ENCODE results near the gene HOXA9.

The HOXA9 gene

GRCh38 chr7:27153526-27153925, 11.8 kb downstream of the HOXA9 start:
- no peak for DNase-seq (ENCODE audit: low spot score)

DNA sequence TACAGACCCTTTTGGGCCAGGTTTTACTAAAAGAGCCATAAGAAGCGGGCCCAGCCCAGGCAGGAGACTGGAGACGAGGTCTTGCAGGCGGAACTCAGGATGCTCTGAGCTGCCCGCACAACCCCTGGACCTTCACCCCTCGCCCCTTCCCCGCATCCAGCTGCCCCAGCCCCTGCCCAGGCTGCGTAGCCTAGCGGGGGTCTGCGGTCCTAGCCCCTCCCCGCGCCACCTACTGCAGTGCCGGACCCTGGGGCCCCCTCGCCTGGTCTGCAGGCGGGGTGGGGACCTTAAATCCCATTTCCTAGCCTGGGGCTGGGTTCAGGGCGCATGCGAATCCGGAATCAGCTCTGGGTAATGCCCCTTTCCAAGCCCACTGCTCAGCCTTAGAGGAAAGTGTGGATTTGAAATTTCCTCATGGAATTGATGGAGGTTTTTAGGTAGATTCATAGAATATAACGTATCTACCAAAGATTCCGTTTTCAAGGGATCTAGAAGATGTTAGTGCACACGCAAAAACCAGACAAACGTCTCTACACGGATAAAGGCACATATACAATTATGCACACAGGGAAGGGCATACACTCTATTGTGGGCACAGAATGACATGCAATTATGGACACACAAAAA, 12.4 kb downstream of the HOXA9 start:
- peak; percentile 44 for DNase-seq (ENCODE audit: low spot score)

DNA sequence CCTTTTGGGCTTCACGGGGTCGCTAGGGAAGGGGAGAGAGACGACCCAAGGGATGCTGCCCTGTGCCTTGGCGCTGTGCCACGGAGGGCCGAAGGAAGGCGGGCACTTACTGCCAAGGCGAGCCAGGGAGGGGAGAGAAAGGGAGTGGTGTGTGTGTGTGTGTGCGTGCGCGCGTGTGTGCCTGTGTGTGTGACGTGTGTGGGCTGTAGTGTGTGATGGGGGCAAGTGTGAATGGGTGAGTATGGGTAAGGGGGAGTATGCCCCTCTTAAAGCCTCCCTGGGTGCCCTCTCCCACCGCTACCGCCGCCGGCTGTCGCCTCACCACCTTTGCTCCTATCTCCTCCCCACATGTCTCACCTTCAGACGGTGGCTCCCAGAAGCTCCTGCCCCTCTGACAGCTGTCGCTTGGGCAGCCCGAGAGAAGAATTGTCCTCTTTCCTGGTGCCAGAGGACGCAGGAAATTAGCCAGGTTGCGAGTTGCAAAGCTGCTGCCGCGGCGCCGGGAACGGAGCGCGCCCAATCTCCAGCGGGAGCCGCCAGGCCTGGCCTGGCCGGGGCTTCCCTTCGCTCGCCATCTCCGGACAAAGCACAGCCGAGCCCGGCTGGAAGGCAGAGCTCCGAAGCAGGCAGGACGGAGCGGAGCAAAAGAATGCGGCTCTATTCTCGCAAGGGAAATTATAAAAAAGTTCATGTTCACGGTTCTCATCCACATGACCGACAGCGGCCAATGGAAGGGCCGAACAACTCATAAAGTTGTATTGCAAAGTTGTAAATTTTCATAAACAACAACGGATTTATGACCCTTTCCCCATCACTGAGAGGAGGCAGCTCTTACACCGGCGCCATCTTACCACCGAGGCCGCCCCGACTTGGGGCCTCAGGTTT, 13.2 kb downstream of the HOXA9 start, which contains the start of gene HOXA3:
Gene HOXA3 (minus strand): TSS at position 653 of the 885 bp plus-strand sequence. CDS start 41,943 bp downstream, outside the sequence.
- DNase-seq (ENCODE audit: low spot score), result peak; percentile 45

GRCh38 chr7:27151341-27151930, 13.9 kb downstream of the HOXA9 start:
- peak; percentile 23 for DNase-seq (ENCODE audit: low spot score)

- DNase-seq (ENCODE audit: low spot score), result peak; percentile 86
Measured at GRCh38 chr7:27150568-27151340, 14.6 kb downstream of the HOXA9 start.

DNA sequence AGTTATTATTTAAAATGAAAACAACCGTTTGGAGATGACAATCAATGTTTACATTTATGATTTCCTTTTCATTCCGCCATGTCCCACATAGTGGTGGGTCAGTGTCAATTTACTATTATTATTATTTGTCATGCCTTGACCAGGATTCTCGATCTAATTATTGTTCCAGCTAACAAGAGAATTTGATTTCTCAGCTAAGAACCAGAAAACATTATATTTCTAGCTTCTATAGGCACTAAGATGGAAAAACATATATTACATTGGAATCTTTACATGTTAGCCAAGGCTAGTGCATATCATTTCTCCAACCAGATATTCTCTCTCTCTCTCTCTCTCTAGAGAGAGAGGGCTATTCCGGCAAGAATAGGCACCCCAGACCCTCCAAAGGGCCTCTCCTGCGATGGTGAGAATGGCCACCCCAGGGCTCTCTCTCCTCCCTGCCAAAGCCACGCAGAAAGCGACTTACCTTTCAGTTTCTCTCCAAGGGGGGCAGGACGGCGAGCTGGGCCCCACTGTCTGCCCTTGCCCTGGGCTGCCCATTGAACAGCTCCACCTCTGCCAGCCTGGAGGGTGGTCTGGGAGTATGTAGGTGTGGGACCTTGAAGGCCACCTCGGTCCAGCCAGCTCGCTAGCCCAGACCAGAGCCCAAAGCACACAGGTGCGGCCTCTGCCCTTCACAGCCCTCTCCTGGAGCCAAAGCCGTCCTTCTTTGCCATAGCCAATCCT, 15.3 kb downstream of the HOXA9 start:
- no peak for DNase-seq (ENCODE audit: low spot score)

DNA sequence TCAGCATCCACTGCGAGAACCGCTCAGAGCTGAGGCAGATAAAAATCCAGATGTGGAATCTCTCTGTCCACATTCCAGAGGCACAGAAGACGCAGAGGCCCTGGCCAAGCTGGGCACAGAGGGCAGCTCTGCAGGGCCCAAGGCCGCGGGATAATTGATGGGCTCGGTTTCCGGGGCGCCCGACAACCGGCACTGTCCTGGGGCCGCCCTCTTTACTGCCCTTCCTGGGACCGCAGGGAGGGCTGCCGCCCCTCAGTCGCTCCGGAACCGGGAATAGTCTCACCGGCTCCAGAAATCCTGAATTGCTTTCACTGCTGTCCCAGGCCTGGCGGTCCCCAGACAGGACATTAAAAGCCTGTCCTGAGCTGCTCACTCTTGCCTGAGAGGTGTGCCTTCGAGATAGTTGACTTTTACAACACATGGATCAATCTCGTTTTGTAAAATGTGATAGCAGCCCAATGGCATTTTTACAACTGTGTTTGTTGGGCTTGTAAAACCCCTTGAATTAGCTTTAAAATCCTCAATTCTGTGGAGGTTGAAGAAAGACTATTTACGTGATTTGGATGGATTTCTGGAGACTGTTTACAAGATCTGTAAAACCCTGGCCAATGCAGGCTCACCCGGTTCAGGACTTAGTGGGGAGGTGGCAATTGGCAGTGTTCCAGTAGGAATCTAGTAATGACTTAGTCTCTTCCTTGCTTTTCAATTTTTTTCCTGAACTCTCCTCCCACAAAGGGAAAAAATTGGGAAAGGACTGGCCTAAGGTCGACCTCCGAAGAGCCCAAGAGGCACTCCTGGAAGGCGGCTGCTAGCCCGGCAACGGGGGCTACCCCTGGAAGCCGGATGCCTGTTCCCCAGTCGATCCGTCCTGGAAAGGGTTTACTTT, 16.3 kb downstream of the HOXA9 start:
- peak; percentile 41 for DNase-seq (ENCODE audit: low spot score)

GRCh38 chr7:27148031-27148755, 17.1 kb downstream of the HOXA9 start:
- peak; percentile 41 for DNase-seq (ENCODE audit: low spot score)

- DNase-seq (ENCODE audit: low spot score), result peak; percentile 51
Measured at GRCh38 chr7:27147199-27148030, 17.9 kb downstream of the HOXA9 start, which contains the start of gene HOXA6. Gene HOXA6, minus strand, starts transcription at chr7:27147774. Its CDS starts 25 bp downstream, at chr7:27147749.

GRCh38 chr7:27146491-27147198, 18.7 kb downstream of the HOXA9 start:
- DNase-seq (ENCODE audit: low spot score), result peak; percentile 36

DNA sequence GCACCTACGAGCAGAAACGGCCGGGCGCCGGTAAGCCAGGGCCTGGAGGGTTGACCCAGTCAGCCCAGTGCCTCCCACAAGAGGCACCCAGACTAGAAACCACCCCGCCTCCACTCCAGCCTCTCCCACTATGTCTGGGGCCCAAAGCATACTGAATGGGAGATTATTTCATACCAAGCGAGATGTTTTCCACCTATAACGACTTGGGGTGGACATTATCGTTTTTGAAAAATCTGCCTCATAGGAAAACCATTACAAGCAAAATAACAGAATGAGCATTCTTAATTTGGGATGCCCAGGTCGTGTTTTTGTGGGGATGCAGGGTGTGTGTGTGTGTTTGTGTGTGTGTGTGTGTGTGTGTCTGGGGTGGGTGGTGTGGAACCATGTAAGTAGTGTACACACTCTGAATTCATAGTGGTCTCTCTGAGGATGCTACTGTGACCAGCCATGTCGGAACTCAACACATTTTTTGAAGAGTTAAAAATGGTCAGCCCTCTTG, 19.4 kb downstream of the HOXA9 start:
- DNase-seq (ENCODE audit: low spot score), result no peak

GRCh38 chr7:27145165-27145913, 20.0 kb downstream of the HOXA9 start:
- peak; percentile 41 for DNase-seq (ENCODE audit: low spot score)

GRCh38 chr7:27144781-27145164, 20.6 kb downstream of the HOXA9 start:
- peak; percentile 52 for DNase-seq (ENCODE audit: low spot score)

GRCh38 chr7:27143950-27144780, 21.2 kb downstream of the HOXA9 start:
- DNase-seq (ENCODE audit: low spot score), result peak; percentile 46

DNA sequence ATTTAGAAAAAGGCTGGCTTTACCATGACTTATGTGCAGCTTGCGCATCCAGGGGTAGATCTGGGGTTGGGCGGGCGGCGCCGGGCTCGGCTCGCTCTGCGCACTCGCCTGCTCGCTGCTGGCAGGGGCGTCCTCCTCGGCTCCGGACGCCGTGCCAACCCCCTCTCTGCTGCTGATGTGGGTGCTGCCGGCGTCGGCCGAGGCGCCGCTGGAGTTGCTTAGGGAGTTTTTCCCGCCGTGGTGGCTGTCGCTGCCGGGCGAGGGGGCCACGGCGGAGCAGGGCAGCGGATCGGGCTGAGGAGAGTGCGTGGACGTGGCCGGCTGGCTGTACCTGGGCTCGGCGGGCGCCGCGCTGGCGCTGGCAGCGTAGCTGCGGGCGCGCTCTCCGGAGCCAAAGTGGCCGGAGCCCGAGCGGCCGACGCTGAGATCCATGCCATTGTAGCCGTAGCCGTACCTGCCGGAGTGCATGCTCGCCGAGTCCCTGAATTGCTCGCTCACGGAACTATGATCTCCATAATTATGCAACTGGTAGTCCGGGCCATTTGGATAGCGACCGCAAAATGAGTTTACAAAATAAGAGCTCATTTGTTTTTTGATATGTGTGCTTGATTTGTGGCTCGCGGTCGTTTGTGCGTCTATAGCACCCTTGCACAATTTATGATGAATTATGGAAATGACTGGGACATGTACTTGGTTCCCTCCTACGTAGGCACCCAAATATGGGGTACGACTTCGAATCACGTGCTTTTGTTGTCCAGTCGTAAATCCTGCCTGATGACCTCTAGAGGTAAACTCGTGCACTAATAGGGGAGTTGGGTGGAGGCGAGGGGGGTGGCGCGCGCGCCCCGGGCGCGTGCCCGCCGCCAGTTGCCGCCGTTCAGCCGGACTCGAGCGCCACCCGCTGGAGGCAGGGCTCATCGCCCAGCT, 22.1 kb downstream of the HOXA9 start, which contains the start of gene HOXA5:
Gene HOXA5 (minus strand): TSS at position 659 of the 927 bp plus-strand sequence. CDS start 74 bp downstream, at position 585.
- peak; percentile 88 for DNase-seq (ENCODE audit: low spot score)

All from ecto neural progenitor cell (in vitro differentiated cells).